ENCODE data around the gene ADAMTSL2.

The ADAMTSL2 gene

GRCh38 chr9:133609311-133610098 lies 75.0 kb downstream of the ADAMTSL2 start, which contains the start of gene FAM163B:
TSS of gene FAM163B (minus strand) at chr9:133609389. CDS start at chr9:133580223, 29,166 bp downstream.
- DNase-seq: peak; percentile 66

- DNase-seq: no peak
Observed at GRCh38 chr9:133610845-133611244, 76.3 kb downstream of the ADAMTSL2 start.

GRCh38 chr9:133612051-133612450 lies 77.5 kb downstream of the ADAMTSL2 start:
- no peak for DNase-seq

- DNase-seq: no peak
Observed at GRCh38 chr9:133612816-133613215, 78.3 kb downstream of the ADAMTSL2 start.

- no peak for DNase-seq
Observed at GRCh38 chr9:133613432-133613831, 78.9 kb downstream of the ADAMTSL2 start.

GRCh38 chr9:133614056-133614455 lies 79.6 kb downstream of the ADAMTSL2 start:
- DNase-seq: no peak

GRCh38 chr9:133614678-133615077 lies 80.2 kb downstream of the ADAMTSL2 start:
- DNase-seq: no peak

- DNase-seq: no peak
Observed at GRCh38 chr9:133615186-133615585, 80.7 kb downstream of the ADAMTSL2 start.

- no peak for DNase-seq
Observed at GRCh38 chr9:133615606-133616188, 81.2 kb downstream of the ADAMTSL2 start.

- no peak for DNase-seq
Observed at GRCh38 chr9:133616643-133617405, 82.3 kb downstream of the ADAMTSL2 start.

GRCh38 chr9:133618726-133619125 lies 84.2 kb downstream of the ADAMTSL2 start:
- no peak for DNase-seq

- DNase-seq: peak; percentile 79
Observed at GRCh38 chr9:133619791-133620190, 85.3 kb downstream of the ADAMTSL2 start.

GRCh38 chr9:133621725-133622267 lies 87.3 kb downstream of the ADAMTSL2 start:
- no peak for DNase-seq

GRCh38 chr9:133622555-133622954 lies 88.1 kb downstream of the ADAMTSL2 start:
- DNase-seq: no peak
